ENCODE data around the gene CDK19. TPM values are rescaled to one million over a fixed set of nuclear protein-coding genes. Genes with fewer than 3 reads are reported as not detected.

CDK19 gene
- total and polyA plus RNA-seq, 2 of the 4 experiments (the other 2 are of a cell fraction): 6.0 to 6.8 TPM

DNA sequence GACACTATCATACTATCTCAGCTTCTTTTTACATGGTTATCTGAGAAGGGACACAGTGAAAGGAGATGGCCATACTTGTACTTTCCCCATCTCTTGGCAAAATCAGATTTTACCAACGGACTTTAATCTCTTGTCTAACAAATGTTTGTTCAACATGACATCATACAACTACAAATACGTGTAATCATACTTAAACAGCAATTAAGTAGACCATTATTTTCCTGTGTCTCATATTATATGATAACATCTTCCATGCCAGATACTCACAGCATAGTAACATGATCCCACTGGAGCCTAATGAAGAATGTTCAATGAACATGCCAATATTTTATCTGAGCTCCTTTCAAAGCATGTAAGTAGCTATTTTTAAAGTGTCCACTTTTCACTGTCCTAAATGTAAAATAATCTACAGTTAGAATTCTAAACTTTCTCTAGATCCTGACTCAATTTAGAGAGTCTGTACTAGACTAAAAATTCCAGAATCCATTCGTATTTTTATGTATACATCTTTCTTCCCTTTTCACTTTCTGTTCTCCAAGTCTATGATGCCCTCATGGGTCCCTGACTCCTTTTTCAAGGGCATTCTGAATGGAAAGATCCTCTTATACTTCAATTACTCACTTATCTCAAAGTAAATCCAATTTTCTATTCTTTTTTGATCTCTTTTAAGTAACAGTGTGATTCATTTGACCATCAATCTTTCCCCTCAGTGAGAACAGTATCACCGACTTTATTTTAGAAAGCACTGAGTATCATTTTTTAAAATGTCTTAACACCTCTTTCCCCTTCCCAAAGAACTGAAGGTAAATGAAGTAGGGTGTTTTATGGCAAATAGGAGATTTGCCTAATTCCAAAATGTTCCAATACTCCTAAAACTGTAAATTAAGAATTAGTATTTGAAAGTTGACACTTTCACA is 133.5 kb downstream of the CDK19 start:
- no peak overlapping the region for H4K91ac ChIP-seq (ENCODE audit: insufficient read depth, low read depth, low read length)
- no peak overlapping the region for H3K4ac ChIP-seq (ENCODE audit: low read depth, low read length)
- H3K4me1 ChIP-seq (ENCODE audit: control insufficient read depth, insufficient read depth, low read length): peaks cover 1% of the 10 kb centered on the region; the same call in 1 of the 2 replicates
- no peak overlapping the region for H3K18ac ChIP-seq (ENCODE audit: low read depth, low read length)
- DNase-seq: peak; percentile 23
- H2BK20ac ChIP-seq (ENCODE audit: low read depth, low read length): no peak overlapping the region
- H3K9me1 ChIP-seq (ENCODE audit: insufficient read depth, low read length): no peaks in the 10 kb centered on the region
- H3K4me2 ChIP-seq (ENCODE audit: low read depth, low read length): no peak overlapping the region
- BruUV-seq (replicated peaks): no TSS peak
- H4K8ac ChIP-seq (ENCODE audit: low read depth in 2 of 2, low read length in 2 of 2): no peak overlapping the region
- no peak overlapping the region for H3K14ac ChIP-seq (replicated peaks; ENCODE audit: low read depth, low read length)
- H3K23ac ChIP-seq (ENCODE audit: low read depth, low read length): no peak overlapping the region
- no peak overlapping the region for H2AK9ac ChIP-seq (replicated peaks; ENCODE audit: low read depth, low read length, poor library complexity)
- H3K36me3 ChIP-seq (ENCODE audit: control insufficient read depth, insufficient read depth, low read length): no peaks in the 10 kb centered on the region
- no peak overlapping the region for H3K9ac ChIP-seq (ENCODE audit: low read depth, low read length)
- H2AFZ ChIP-seq (replicated peaks; ENCODE audit: low read length, poor library complexity): no peak overlapping the region
- H3K4me3 ChIP-seq (ENCODE audit: insufficient read depth, low read depth, low read length): no peak overlapping the region
- H2BK5ac ChIP-seq (ENCODE audit: low read depth, low read length, poor library complexity, severe bottlenecking): no peak overlapping the region
- no peak overlapping the region for H2BK15ac ChIP-seq (ENCODE audit: low read depth, low read length)
- H3K27ac ChIP-seq (ENCODE audit: insufficient read depth, low read length): no peak overlapping the region
- peaks cover 0 to 3% of the 10 kb centered on the region in 2 experiments; a peak in 2 of 4 replicates for H3K79me1 ChIP-seq (ENCODE audit: low read depth in 1 of 2, low read length in 2 of 2)
- H3K27me3 ChIP-seq (ENCODE audit: control insufficient read depth, insufficient read depth, low read length): no peaks in the 10 kb centered on the region
- POLR2A ChIA-PET (ENCODE audit: unreplicated experiment): interaction anchor here (0.6 kb wide), 1 partner anchor 195 kb away, joined by 3 read pairs; no protein-coding TSS in a partner anchor
- WGBS, 2 experiments (ENCODE audit: extremely low coverage in 2 of 2, insufficient read length in 1 of 2): 0% methylated on average over 1 of the region's 4 CpGs; no CpG with 5 or more reads in 1 of the 2 experiments
- intact Hi-C loops (cut with micrococcal nuclease) (loop anchor here (1.0 to 5.0 kb wide), 5 partner anchors 133 to 316 kb away; partner anchors contain the start of gene CDK19), in situ Hi-C loops (cut with MboI; ENCODE audit: low sequenced_read_pairs) (loop anchor here (5.0 kb wide), 2 partner anchors 200 to 270 kb away; no protein-coding TSS in a partner anchor), dilution Hi-C loops (cut with HindIII; ENCODE audit: low sequenced_read_pairs, unreplicated experiment) (no loop called here)
- no peak overlapping the region for H3K56ac ChIP-seq (ENCODE audit: extremely low read depth, insufficient read depth, low read length)
- H3K9me3 ChIP-seq (ENCODE audit: control insufficient read depth, insufficient read depth, low read length): no peaks in the 10 kb centered on the region
- H2AK5ac ChIP-seq (ENCODE audit: low read depth, low read length): no peak overlapping the region
- no peak overlapping the region for H4K5ac ChIP-seq (ENCODE audit: low read depth, low read length)
- ATAC-seq (ENCODE audit: low read depth): peak; percentile 36
- H4K20me1 ChIP-seq (ENCODE audit: insufficient read depth, low read length): no peaks in the 10 kb centered on the region
- CTCF ChIA-PET: interaction anchor here (0.5 to 1.2 kb wide), 9 partner anchors 14 to 329 kb away, joined by 3 to 7 read pairs (median 3); no protein-coding TSS in a partner anchor
- H2BK120ac ChIP-seq (ENCODE audit: low read depth, low read length): no peak overlapping the region
- TF ChIP-seq CHD1 (IDR thresholded peaks at IDR 0.05; ENCODE audit: low read depth, low read length) (no peak), RAD21 (IDR thresholded peaks at IDR 0.05; ENCODE audit: low read length) (no peak), RCOR1 (IDR thresholded peaks at IDR 0.05; ENCODE audit: insufficient replicate concordance, low read length) (no peak), SMC3 (IDR thresholded peaks at IDR 0.05; ENCODE audit: low read depth, low read length) (no peak), RFX5 (IDR thresholded peaks at IDR 0.05; ENCODE audit: low read depth, low read length) (no peak), NFE2L2 (IDR thresholded peaks at IDR 0.05; ENCODE audit: low read depth, low read length) (no peak), MXI1 (IDR thresholded peaks at IDR 0.05; ENCODE audit: borderline replicate concordance, low read depth, low read length) (no peak), BHLHE40 (IDR thresholded peaks at IDR 0.05; ENCODE audit: low read depth, low read length) (no peak), MAZ (IDR thresholded peaks at IDR 0.05; ENCODE audit: borderline replicate concordance, low read depth, low read length) (no peak), CEBPB (IDR thresholded peaks at IDR 0.05; ENCODE audit: low read depth, low read length) (no peak), FOS (IDR thresholded peaks at IDR 0.05; ENCODE audit: low read depth, low read length) (no peak)
- TF ChIP-seq, protein P1, sequence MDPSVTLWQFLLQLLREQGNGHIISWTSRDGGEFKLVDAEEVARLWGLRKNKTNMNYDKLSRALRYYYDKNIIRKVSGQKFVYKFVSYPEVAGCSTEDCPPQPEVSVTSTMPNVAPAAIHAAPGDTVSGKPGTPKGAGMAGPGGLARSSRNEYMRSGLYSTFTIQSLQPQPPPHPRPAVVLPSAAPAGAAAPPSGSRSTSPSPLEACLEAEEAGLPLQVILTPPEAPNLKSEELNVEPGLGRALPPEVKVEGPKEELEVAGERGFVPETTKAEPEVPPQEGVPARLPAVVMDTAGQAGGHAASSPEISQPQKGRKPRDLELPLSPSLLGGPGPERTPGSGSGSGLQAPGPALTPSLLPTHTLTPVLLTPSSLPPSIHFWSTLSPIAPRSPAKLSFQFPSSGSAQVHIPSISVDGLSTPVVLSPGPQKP (IDR thresholded peaks at IDR 0.05; ENCODE audit: borderline replicate concordance, low read depth, low read length): no peak
- TF ChIP-seq, protein P2, sequence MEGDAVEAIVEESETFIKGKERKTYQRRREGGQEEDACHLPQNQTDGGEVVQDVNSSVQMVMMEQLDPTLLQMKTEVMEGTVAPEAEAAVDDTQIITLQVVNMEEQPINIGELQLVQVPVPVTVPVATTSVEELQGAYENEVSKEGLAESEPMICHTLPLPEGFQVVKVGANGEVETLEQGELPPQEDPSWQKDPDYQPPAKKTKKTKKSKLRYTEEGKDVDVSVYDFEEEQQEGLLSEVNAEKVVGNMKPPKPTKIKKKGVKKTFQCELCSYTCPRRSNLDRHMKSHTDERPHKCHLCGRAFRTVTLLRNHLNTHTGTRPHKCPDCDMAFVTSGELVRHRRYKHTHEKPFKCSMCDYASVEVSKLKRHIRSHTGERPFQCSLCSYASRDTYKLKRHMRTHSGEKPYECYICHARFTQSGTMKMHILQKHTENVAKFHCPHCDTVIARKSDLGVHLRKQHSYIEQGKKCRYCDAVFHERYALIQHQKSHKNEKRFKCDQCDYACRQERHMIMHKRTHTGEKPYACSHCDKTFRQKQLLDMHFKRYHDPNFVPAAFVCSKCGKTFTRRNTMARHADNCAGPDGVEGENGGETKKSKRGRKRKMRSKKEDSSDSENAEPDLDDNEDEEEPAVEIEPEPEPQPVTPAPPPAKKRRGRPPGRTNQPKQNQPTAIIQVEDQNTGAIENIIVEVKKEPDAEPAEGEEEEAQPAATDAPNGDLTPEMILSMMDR (conservative IDR thresholded peaks at IDR 0.05; ENCODE audit: low read depth, low read length): no peak

All from IMR-90 (cell line).